D721Med (cell line): Measurements from ENCODE around the gene LY86.

Experiments
- DNase-seq: peaks from one replicate; pipeline ENCODE4 v3.0.0; 2011; ENCODE audit warnings: low spot score; ENCODE audit not compliant: insufficient read length
- FAIRE-seq: peaks from 2 replicates; lab custom pipeline; 2011; peaks lifted over from hg19 to GRCh38; lab: Jason Lieb, UNC
- TF ChIP-seq, protein P1 (sequence below): IDR thresholded peaks from 2 replicates; pipeline ENCODE4 v1.5.1; 2012; ENCODE audit warnings: mild to moderate bottlenecking, control low read depth; ENCODE audit not compliant: insufficient read depth; ENCODE audit errors: missing control alignments

The LY86 gene

DNA sequence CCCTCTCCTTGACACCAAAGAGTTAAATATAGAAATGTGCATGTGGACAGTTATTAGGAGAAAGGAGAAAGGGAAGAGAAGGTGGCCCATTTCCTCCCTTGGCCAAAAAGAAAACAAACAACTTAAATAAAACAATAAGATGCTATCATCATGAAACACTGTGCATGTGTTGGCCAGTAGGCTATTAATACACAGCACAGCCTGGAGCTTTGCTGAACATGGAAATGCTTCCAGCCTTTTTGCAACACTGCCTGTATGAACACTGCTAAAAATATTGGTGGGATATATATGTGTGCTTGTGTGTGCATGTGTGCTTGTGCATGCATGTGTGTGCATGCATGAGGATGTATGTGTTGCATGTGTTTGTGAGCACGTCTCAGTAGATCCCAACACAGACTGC, 100.4 kb downstream of the LY86 start:
- FAIRE-seq (no peak), DNase-seq (no peak)
- TF ChIP-seq, protein P1, sequence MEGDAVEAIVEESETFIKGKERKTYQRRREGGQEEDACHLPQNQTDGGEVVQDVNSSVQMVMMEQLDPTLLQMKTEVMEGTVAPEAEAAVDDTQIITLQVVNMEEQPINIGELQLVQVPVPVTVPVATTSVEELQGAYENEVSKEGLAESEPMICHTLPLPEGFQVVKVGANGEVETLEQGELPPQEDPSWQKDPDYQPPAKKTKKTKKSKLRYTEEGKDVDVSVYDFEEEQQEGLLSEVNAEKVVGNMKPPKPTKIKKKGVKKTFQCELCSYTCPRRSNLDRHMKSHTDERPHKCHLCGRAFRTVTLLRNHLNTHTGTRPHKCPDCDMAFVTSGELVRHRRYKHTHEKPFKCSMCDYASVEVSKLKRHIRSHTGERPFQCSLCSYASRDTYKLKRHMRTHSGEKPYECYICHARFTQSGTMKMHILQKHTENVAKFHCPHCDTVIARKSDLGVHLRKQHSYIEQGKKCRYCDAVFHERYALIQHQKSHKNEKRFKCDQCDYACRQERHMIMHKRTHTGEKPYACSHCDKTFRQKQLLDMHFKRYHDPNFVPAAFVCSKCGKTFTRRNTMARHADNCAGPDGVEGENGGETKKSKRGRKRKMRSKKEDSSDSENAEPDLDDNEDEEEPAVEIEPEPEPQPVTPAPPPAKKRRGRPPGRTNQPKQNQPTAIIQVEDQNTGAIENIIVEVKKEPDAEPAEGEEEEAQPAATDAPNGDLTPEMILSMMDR, result no peak

DNA sequence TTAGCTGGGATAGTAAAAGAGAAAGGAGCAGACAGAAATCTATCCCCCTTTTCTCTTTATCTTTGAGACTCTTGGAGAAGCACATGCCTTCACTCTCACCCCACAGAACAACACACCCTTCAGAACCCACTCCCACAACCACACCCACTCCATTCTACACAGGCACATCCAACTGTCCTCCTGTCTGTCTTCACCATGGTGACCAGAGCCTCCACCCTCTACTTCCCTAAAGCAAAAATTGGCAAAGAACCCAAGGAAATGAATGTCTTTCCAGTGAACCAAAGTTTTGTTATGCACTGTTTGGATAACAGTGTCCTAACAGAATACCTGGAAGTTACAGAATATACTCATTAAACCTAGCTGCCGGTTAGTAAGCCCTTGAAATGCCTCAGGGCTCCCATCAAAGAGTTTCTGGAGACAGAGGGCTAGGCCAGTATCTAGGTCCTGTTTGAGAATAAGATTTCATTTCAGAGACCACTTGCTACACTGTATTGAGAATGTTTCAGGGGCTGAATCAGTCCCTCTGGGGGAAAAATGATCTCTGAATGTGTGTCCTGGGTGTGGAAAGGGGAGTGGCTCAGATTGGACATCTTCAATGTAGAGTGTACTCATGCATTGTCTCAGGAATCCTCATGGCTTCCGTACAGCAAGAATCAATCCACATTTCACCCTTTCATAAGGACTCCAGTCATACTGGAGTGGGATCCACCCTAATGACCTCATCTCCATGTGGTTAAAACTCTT, 101.1 kb downstream of the LY86 start:
- FAIRE-seq (no peak), DNase-seq (no peak)
- TF ChIP-seq, protein P1, result no peak

DNA sequence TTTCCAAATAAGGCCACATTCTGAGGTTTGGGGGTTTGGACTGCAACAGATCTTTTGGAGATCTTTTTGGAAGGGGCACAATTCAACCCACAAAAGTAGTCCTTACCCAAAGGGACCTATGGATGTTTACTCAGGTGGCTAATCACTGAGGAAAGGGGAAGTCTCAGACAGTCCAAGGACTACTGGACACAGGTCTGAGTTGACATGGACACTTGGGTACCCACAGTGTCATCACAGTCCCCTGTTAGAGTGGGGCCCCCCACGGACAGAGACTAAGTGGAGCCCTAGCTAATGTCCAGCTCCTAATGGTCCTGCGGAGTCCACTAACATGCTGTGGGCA, 101.6 kb downstream of the LY86 start:
- DNase-seq (no peak), FAIRE-seq (no peak)
- TF ChIP-seq, protein P1, result no peak

GRCh38 chr6:6694368-6694780, 105.9 kb downstream of the LY86 start:
- FAIRE-seq (no peak), DNase-seq (no peak)
- TF ChIP-seq, protein P1, result no peak

DNA sequence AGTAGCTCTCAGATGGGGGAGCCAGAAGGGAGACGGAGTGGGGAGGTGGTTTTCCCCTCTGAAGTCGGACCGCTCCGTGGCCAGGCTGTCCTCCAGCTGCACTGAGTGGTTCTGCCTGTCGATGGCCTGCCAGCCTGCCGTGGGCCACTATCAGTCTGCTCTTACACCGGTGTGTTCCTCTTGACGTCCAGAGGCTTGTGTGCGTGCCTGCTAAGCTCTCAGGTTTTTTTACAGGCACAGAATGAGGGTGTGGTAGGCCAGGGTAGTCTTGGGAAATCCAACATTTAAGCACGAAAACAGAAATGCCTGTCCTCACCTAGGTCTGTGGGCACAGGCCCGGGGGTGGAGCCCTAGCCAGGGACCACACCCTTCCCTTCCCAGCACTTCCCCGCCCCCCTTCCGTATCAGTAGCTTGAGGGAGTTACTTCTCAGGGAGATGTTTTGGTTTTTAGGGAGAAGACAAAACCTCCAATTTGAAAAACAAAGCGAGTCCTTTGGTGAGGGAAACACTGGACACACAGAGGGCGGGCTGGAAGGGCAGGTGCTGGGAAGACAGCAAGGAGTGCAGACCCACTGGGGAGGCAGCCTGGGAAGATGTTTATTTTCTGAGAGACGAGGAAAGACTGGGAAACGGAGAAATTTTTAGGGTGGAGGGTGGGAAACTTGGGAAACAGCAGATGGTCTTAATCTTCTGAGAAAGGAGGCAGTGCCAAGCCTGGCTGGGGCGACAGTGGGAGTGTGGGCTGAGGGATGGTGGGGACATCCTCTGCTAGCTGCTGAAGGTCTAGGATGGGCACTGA, 106.5 kb downstream of the LY86 start:
- FAIRE-seq (no peak), DNase-seq (no peak)
- TF ChIP-seq, protein P1, result no peak

- TF ChIP-seq, protein P1, result no peak
- no peak for FAIRE-seq
- no peak for DNase-seq
Observed at GRCh38 chr6:6695625-6696276, 107.2 kb downstream of the LY86 start.
